ENCODE measurements around the gene FAM180B.
A peak's percentile ranks its signal among the peaks of the same experiment; 100 is the strongest.

FAM180B gene

DNA sequence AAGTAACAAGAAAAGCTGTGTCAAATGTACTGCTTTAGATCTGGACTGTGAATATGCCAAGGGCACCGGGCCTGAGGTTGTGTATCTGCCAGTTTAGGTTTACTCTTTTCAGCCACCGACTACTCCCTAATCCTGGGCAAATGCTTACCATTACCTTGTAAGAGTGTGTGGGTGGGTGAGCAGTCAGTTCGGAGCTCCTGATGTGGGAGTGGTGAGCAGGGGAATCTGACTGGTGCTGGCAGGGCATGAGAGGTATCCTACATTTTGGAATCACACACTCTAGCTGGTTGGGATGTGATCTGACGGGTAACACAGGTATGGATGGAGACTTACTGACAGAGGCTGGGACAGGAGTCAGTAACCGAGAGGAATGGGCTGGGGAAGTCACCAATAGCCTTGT, 2.6 kb upstream of the FAM180B start:
- ATAC-seq (ENCODE audit: low read depth): no peak
- TF ChIP-seq, protein P1, sequence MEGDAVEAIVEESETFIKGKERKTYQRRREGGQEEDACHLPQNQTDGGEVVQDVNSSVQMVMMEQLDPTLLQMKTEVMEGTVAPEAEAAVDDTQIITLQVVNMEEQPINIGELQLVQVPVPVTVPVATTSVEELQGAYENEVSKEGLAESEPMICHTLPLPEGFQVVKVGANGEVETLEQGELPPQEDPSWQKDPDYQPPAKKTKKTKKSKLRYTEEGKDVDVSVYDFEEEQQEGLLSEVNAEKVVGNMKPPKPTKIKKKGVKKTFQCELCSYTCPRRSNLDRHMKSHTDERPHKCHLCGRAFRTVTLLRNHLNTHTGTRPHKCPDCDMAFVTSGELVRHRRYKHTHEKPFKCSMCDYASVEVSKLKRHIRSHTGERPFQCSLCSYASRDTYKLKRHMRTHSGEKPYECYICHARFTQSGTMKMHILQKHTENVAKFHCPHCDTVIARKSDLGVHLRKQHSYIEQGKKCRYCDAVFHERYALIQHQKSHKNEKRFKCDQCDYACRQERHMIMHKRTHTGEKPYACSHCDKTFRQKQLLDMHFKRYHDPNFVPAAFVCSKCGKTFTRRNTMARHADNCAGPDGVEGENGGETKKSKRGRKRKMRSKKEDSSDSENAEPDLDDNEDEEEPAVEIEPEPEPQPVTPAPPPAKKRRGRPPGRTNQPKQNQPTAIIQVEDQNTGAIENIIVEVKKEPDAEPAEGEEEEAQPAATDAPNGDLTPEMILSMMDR (IDR thresholded peaks at IDR 0.05; ENCODE audit: poor library complexity, severe bottlenecking): no peak
- H3K4me3 ChIP-seq (ENCODE audit: severe bottlenecking): no peak overlapping the region
- DNase-seq (ENCODE audit: low spot score): no peak
- no peaks in the 10 kb centered on the region for H3K27me3 ChIP-seq (ENCODE audit: insufficient read depth, poor library complexity, severe bottlenecking)
- no peaks in the 10 kb centered on the region for H3K9me3 ChIP-seq (ENCODE audit: severe bottlenecking)
- peaks cover 4% of the 10 kb centered on the region for H3K4me1 ChIP-seq (ENCODE audit: insufficient read depth, poor library complexity, severe bottlenecking)
- H3K36me3 ChIP-seq (ENCODE audit: low read depth): peaks cover 48% of the 10 kb centered on the region
- no peak overlapping the region for H3K27ac ChIP-seq (ENCODE audit: poor library complexity, severe bottlenecking)

DNA sequence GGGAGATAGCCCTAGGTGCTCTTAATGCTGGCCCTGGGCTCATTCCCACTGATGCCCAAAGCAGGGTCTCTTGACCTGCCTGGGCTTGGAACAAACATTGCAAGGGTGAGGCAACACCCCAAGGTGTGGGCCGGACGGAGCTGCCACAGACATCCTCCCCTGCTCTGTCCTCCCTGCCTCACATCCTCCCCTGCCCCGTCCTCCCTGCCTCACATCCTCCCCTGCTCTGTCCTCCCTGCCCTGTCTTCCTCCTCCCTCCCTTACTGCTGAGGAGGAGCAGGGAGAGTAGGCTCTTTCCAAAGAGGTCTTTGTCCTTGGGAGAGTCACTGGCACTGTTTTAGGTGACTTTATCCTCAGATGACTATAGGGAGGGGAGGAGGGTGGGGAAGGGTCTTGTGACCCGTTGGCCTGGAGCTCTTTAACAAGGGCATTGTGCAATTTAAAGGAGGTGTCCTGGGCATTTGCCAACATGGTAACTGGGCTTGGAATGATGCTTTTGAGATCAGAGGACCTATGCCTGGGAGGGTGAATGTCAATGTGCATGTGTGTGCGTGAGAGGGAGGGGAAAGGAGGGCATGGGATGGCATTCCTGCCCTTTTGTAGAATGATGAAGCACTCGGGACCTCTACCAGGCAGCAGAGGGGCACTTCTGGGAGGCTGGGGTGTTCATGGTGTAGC, 700 bp downstream of the FAM180B start:
- Histone ChIP-seq H3K27ac (ENCODE audit: poor library complexity, severe bottlenecking) (no peak overlapping the region), H3K4me1 (ENCODE audit: insufficient read depth, poor library complexity, severe bottlenecking) (no peaks in the 10 kb centered on the region), H3K36me3 (ENCODE audit: low read depth) (peaks cover 22% of the 10 kb centered on the region), H3K4me3 (ENCODE audit: severe bottlenecking) (no peak overlapping the region), H3K9me3 (ENCODE audit: severe bottlenecking) (no peaks in the 10 kb centered on the region), H3K27me3 (ENCODE audit: insufficient read depth, poor library complexity, severe bottlenecking) (peaks cover 9% of the 10 kb centered on the region)
- DNase-seq (ENCODE audit: low spot score): no peak
- TF ChIP-seq, protein P1 (IDR thresholded peaks at IDR 0.05; ENCODE audit: poor library complexity, severe bottlenecking): no peak
- peak; percentile 11; the same call in 1 of the 3 replicates for ATAC-seq (ENCODE audit: low read depth)

DNA sequence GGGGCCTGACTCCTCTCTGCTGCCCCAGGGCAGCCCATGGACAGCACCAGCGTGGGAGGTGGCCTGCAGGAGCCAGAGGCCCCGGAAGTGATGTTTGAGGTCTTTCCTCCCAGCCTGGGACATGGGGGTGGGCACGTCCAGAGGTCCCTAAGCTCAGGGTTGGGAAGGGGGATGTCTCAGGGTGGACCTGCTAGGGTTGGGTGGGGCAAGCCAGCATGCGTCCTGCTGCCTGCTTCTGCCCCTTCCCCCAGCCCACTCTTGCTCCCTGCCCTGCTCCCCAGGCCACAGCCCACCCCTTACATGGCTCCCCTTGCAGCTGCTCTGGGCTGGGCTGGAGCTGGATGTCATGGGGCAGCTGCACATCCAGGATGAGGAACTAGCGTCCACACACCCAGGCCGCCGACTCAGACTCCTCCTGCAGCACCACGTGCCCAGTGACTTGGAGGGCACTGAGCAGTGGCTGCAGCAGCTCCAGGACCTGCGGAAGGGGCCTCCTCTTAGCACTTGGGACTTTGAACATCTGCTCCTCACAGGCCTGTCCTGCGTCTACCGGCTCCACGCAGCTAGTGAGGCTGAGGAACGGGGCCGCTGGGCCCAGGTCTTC, 1.3 kb downstream of the FAM180B start:
- no peak overlapping the region for H3K27ac ChIP-seq (ENCODE audit: poor library complexity, severe bottlenecking)
- H3K9me3 ChIP-seq (ENCODE audit: severe bottlenecking): no peaks in the 10 kb centered on the region
- ATAC-seq (ENCODE audit: low read depth) (no peak), DNase-seq (ENCODE audit: low spot score) (no peak)
- H3K4me1 ChIP-seq (ENCODE audit: insufficient read depth, poor library complexity, severe bottlenecking): no peaks in the 10 kb centered on the region
- no peak overlapping the region for H3K4me3 ChIP-seq (ENCODE audit: severe bottlenecking)
- peaks cover 16% of the 10 kb centered on the region for H3K36me3 ChIP-seq (ENCODE audit: low read depth)
- peaks cover 13% of the 10 kb centered on the region for H3K27me3 ChIP-seq (ENCODE audit: insufficient read depth, poor library complexity, severe bottlenecking)
- TF ChIP-seq, protein P1 (IDR thresholded peaks at IDR 0.05; ENCODE audit: poor library complexity, severe bottlenecking): no peak

DNA sequence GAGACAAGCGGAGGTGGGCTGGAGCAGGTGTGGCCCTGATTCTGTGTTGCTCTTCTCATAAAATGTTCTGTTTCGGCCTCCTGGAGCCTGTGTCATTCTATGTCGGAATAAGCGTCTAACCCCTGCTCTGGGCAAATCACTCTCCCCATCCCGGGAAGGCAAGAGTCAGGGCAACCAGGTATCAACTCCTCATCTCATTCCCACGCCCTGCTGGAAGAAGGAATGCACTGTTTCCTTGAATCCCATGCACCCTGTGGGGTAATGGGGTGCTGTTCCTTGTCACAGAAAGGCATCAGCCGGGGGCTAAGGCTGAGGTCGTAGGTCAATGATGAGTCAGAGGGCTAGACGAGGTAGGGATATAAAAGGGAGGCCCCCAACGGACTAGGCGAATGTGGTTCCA, 2.6 kb downstream of the FAM180B start:
- Histone ChIP-seq H3K36me3 (ENCODE audit: low read depth) (peaks cover 3% of the 10 kb centered on the region), H3K27ac (ENCODE audit: poor library complexity, severe bottlenecking) (no peak overlapping the region), H3K4me3 (ENCODE audit: severe bottlenecking) (no peak overlapping the region), H3K27me3 (ENCODE audit: insufficient read depth, poor library complexity, severe bottlenecking) (peaks cover 25% of the 10 kb centered on the region), H3K9me3 (ENCODE audit: severe bottlenecking) (no peaks in the 10 kb centered on the region), H3K4me1 (ENCODE audit: insufficient read depth, poor library complexity, severe bottlenecking) (no peaks in the 10 kb centered on the region)
- DNase-seq (ENCODE audit: low spot score) (no peak), ATAC-seq (ENCODE audit: low read depth) (no peak)
- TF ChIP-seq, protein P1 (IDR thresholded peaks at IDR 0.05; ENCODE audit: poor library complexity, severe bottlenecking): no peak

DNA sequence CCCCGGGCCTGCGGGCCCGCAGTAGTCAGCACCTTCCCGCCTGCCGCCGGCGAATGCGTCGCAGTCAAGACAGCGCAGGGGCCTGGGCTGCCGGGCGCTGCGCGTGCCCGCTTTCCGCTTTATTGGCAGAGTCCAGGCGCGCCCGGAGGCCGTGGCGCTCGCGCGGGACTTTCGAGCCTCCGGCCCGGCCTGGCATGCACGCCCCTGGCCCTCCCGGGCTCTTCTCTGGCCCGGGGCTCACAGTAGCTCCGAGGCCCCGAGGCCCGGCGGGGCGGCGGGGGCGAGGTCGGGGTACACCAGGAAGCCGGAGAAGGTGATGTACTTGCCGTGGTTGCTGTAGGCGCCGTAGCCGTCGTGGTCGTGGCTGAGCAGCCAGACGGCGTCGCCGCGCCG, 3.1 kb downstream of the FAM180B start:
- TF ChIP-seq, protein P1 (IDR thresholded peaks at IDR 0.05; ENCODE audit: poor library complexity, severe bottlenecking): no peak
- ATAC-seq (ENCODE audit: low read depth) (peak; percentile 18; the same call in 1 of the 3 replicates), DNase-seq (ENCODE audit: low spot score) (no peak)
- no peak overlapping the region for H3K4me3 ChIP-seq (ENCODE audit: severe bottlenecking)
- H3K27me3 ChIP-seq (ENCODE audit: insufficient read depth, poor library complexity, severe bottlenecking): peaks cover 29% of the 10 kb centered on the region
- H3K9me3 ChIP-seq (ENCODE audit: severe bottlenecking): no peaks in the 10 kb centered on the region
- H3K36me3 ChIP-seq (ENCODE audit: low read depth): no peaks in the 10 kb centered on the region
- no peak overlapping the region for H3K27ac ChIP-seq (ENCODE audit: poor library complexity, severe bottlenecking)
- H3K4me1 ChIP-seq (ENCODE audit: insufficient read depth, poor library complexity, severe bottlenecking): no peaks in the 10 kb centered on the region
